ENCODE data around the gene IGFBP4.

The IGFBP4 gene

GRCh38 chr17:40468560-40468959 lies 25.3 kb downstream of the IGFBP4 start:
- H3K9ac ChIP-seq (ENCODE audit: low read length), result no peak overlapping the region
- no CpG with 5 or more reads among the region's 7 CpGs for WGBS (ENCODE audit: extremely low coverage, insufficient coverage, insufficient read length)

GRCh38 chr17:40469805-40470675 lies 26.8 kb downstream of the IGFBP4 start:
- H3K9me3 ChIP-seq (ENCODE audit: insufficient read depth, low read depth, low read length), result peaks cover 6% of the 10 kb centered on the region
- peaks cover 5% of the 10 kb centered on the region for H3K79me1 ChIP-seq (ENCODE audit: low read length)
- no peak overlapping the region for H3K27ac ChIP-seq (ENCODE audit: low read depth, low read length)
- H4K12ac ChIP-seq (ENCODE audit: low read depth, low read length), result no peak overlapping the region
- H3K18ac ChIP-seq (ENCODE audit: low read length), result no peak overlapping the region
- H3K4me2 ChIP-seq (ENCODE audit: low read length), result no peak overlapping the region
- no peak for DNase-seq
- no peaks in the 10 kb centered on the region for H3K79me2 ChIP-seq (ENCODE audit: control insufficient read depth, insufficient read depth, low read length, poor library complexity)
- H3K4me1 ChIP-seq (ENCODE audit: control insufficient read depth in 1 of 2, insufficient read depth in 2 of 2, low read length in 2 of 2), result peaks cover 9 to 13% of the 10 kb centered on the region in 2 experiments
- no peak overlapping the region for H3K9ac ChIP-seq (ENCODE audit: low read length)
- no peak overlapping the region for H4K8ac ChIP-seq (ENCODE audit: low read depth, low read length)
- peaks cover 0 to 2% of the 10 kb centered on the region in 2 experiments for H3K36me3 ChIP-seq (ENCODE audit: control insufficient read depth in 1 of 2, insufficient read depth in 2 of 2, low read length in 2 of 2)
- H3K4me3 ChIP-seq (ENCODE audit: low read depth, low read length), result no peak overlapping the region
- no peak overlapping the region for H2BK5ac ChIP-seq (ENCODE audit: low read depth, low read length, poor library complexity)
- no peak overlapping the region for H3K4ac ChIP-seq (ENCODE audit: low read depth, low read length)
- WGBS (ENCODE audit: extremely low coverage, insufficient coverage, insufficient read length), result no CpG with 5 or more reads among the region's 4 CpGs
- H3K14ac ChIP-seq (ENCODE audit: low read length), result no peak overlapping the region
- H3K23ac ChIP-seq (ENCODE audit: low read length), result no peak overlapping the region
- no peak overlapping the region for H2AFZ ChIP-seq (ENCODE audit: insufficient read depth, low read length, poor library complexity)
- no peaks in the 10 kb centered on the region for H3K27me3 ChIP-seq (ENCODE audit: insufficient read depth, low read length)
- no peak overlapping the region for H4K91ac ChIP-seq (ENCODE audit: low read depth, low read length)
- H2BK120ac ChIP-seq (ENCODE audit: insufficient read depth, low read length, poor library complexity), result no peak overlapping the region
- H2AK5ac ChIP-seq (ENCODE audit: low read length), result no peak overlapping the region
- H2BK12ac ChIP-seq (ENCODE audit: low read length), result no peak overlapping the region

More at GRCh38 chr17:40468560-40468959, 25.3 kb downstream of the IGFBP4 start:
- no peak for DNase-seq
- H3K79me2 ChIP-seq (ENCODE audit: control insufficient read depth, insufficient read depth, low read length, poor library complexity), result no peaks in the 10 kb centered on the region
- H3K36me3 ChIP-seq (ENCODE audit: control insufficient read depth in 1 of 2, insufficient read depth in 2 of 2, low read length in 2 of 2), result no peaks in the 10 kb centered on the region
- H3K4me1 ChIP-seq (ENCODE audit: control insufficient read depth in 1 of 2, insufficient read depth in 2 of 2, low read length in 2 of 2), result peaks cover 9 to 13% of the 10 kb centered on the region in 2 experiments
- no peak overlapping the region for H3K4me3 ChIP-seq (ENCODE audit: low read depth, low read length)
- H2BK120ac ChIP-seq (ENCODE audit: insufficient read depth, low read length, poor library complexity), result no peak overlapping the region
- H3K14ac ChIP-seq (ENCODE audit: low read length), result no peak overlapping the region
- no peak overlapping the region for H2AFZ ChIP-seq (ENCODE audit: insufficient read depth, low read length, poor library complexity)
- no peak overlapping the region for H3K18ac ChIP-seq (ENCODE audit: low read length)
- H3K9me3 ChIP-seq (ENCODE audit: insufficient read depth, low read depth, low read length), result peaks cover 6% of the 10 kb centered on the region
- no peak overlapping the region for H3K4me2 ChIP-seq (ENCODE audit: low read length)
- H3K4ac ChIP-seq (ENCODE audit: low read depth, low read length), result no peak overlapping the region
- no peak overlapping the region for H4K8ac ChIP-seq (ENCODE audit: low read depth, low read length)
- no peak overlapping the region for H4K12ac ChIP-seq (ENCODE audit: low read depth, low read length)
- no peak overlapping the region for H4K91ac ChIP-seq (ENCODE audit: low read depth, low read length)
- no peak overlapping the region for H2AK5ac ChIP-seq (ENCODE audit: low read length)
- H3K79me1 ChIP-seq (ENCODE audit: low read length), result peaks cover 5% of the 10 kb centered on the region
- H3K23ac ChIP-seq (ENCODE audit: low read length), result no peak overlapping the region
- no peak overlapping the region for H3K27ac ChIP-seq (ENCODE audit: low read depth, low read length)
- no peak overlapping the region for H2BK5ac ChIP-seq (ENCODE audit: low read depth, low read length, poor library complexity)
- H2BK12ac ChIP-seq (ENCODE audit: low read length), result no peak overlapping the region
- no peaks in the 10 kb centered on the region for H3K27me3 ChIP-seq (ENCODE audit: insufficient read depth, low read length)

GRCh38 chr17:40470932-40471828 lies 27.9 kb downstream of the IGFBP4 start:
- DNase-seq, result peak in 1 of 2 donors; percentile 45
- no CpG with 5 or more reads among the region's 17 CpGs for whole genome bisulfite sequencing (ENCODE audit: extremely low coverage, insufficient coverage, insufficient read length)
- Histone ChIP-seq H3K79me1 (ENCODE audit: low read length) (peaks cover 6% of the 10 kb centered on the region), H2AFZ (ENCODE audit: insufficient read depth, low read length, poor library complexity) (peak overlapping the region; percentile 42), H2BK120ac (ENCODE audit: insufficient read depth, low read length, poor library complexity) (peak overlapping the region; percentile 71), H4K91ac (ENCODE audit: low read depth, low read length) (peak overlapping the region; percentile 68), H3K4me1 (ENCODE audit: control insufficient read depth in 1 of 2, insufficient read depth in 2 of 2, low read length in 2 of 2) (peaks cover 9 to 16% of the 10 kb centered on the region in 2 experiments), H3K23ac (ENCODE audit: low read length) (no peak overlapping the region), H3K9ac (ENCODE audit: low read length) (no peak overlapping the region), H3K4me3 (ENCODE audit: low read depth, low read length) (peak overlapping the region; percentile 4), H3K27me3 (ENCODE audit: insufficient read depth, low read length) (no peaks in the 10 kb centered on the region), H3K36me3 (ENCODE audit: control insufficient read depth in 1 of 2, insufficient read depth in 2 of 2, low read length in 2 of 2) (peaks cover 0 to 2% of the 10 kb centered on the region in 2 experiments), H3K79me2 (ENCODE audit: control insufficient read depth, insufficient read depth, low read length, poor library complexity) (no peaks in the 10 kb centered on the region), H3K18ac (ENCODE audit: low read length) (peak overlapping the region; percentile 50), H2BK12ac (ENCODE audit: low read length) (peak overlapping the region; percentile 45), H3K27ac (ENCODE audit: low read depth, low read length) (peak overlapping the region; percentile 58), H4K12ac (ENCODE audit: low read depth, low read length) (no peak overlapping the region), H2AK5ac (ENCODE audit: low read length) (no peak overlapping the region), H3K4ac (ENCODE audit: low read depth, low read length) (no peak overlapping the region), H4K8ac (ENCODE audit: low read depth, low read length) (peak overlapping the region; percentile 74), H3K4me2 (ENCODE audit: low read length) (no peak overlapping the region), H3K14ac (ENCODE audit: low read length) (peak overlapping the region; percentile 70), H2BK5ac (ENCODE audit: low read depth, low read length, poor library complexity) (peak overlapping the region; percentile 37), H3K9me3 (ENCODE audit: insufficient read depth, low read depth, low read length) (peaks cover 6% of the 10 kb centered on the region)
